HepG2 (cell line): ENCODE results near the gene RHEBL1. TPM values are rescaled to one million over a fixed set of nuclear protein-coding genes. Genes with fewer than 3 reads are reported as not detected.

ENCODE experiments used
- CHCHD3 ChIP-seq: sonication (generic); formaldehyde crosslinking; IDR thresholded peaks from 2 replicates; pipeline ENCODE4 v1.8.0; 2022; ENCODE audit warnings: mild to moderate bottlenecking, missing genetic modification reagents, moderate library complexity
- CSRNP2 ChIP-seq: sonication (generic); formaldehyde crosslinking; conservative IDR thresholded peaks from 2 replicates; pipeline ENCODE4 v1.8.0; 2022; ENCODE audit warnings: low read depth, missing genetic modification reagents
- EEA1 ChIP-seq: sonication (generic); formaldehyde crosslinking; IDR thresholded peaks from 2 replicates; pipeline ENCODE4 v1.5.1; 2020; ENCODE audit warnings: mild to moderate bottlenecking, missing genetic modification reagents, borderline replicate concordance
- FOSL1 ChIP-seq: sonication (generic); formaldehyde crosslinking; IDR thresholded peaks from 2 replicates; pipeline ENCODE4 v1.9.0; 2021; ENCODE audit warnings: missing genetic modification reagents, borderline replicate concordance
- KIAA2018 ChIP-seq: sonication (generic); formaldehyde crosslinking; IDR thresholded peaks from 2 replicates; pipeline ENCODE4 v1.5.0; 2020; ENCODE audit warnings: mild to moderate bottlenecking, missing genetic modification reagents, borderline replicate concordance
- PHF21A ChIP-seq: sonication (generic); formaldehyde crosslinking; IDR thresholded peaks from 2 replicates; pipeline ENCODE4 v1.5.0; 2020; ENCODE audit warnings: mild to moderate bottlenecking, missing genetic modification reagents
- SNAI1 ChIP-seq: sonication (generic); formaldehyde crosslinking; IDR thresholded peaks from 2 replicates; pipeline ENCODE4 v1.5.0; 2020; ENCODE audit warnings: mild to moderate bottlenecking, missing genetic modification reagents, borderline replicate concordance
- SPEN ChIP-seq: sonication (generic); formaldehyde crosslinking; IDR thresholded peaks from 2 replicates; pipeline ENCODE4 v1.5.1; 2020; ENCODE audit warnings: low read depth, mild to moderate bottlenecking, missing genetic modification reagents
- ZMYM4 ChIP-seq: sonication (generic); formaldehyde crosslinking; IDR thresholded peaks from 2 replicates; pipeline ENCODE4 v1.8.1; 2023; ENCODE audit warnings: mild to moderate bottlenecking, missing genetic modification reagents
- ZNF746 ChIP-seq: sonication (generic); formaldehyde crosslinking; IDR thresholded peaks from 2 replicates; pipeline ENCODE4 v1.8.0; 2022; ENCODE audit warnings: mild to moderate bottlenecking, missing genetic modification reagents
- ZNF75D ChIP-seq: sonication (generic); formaldehyde crosslinking; IDR thresholded peaks from 2 replicates; pipeline ENCODE4 v1.8.1; 2023; ENCODE audit warnings: missing genetic modification reagents, mild to moderate bottlenecking, borderline replicate concordance
- ZNF768 ChIP-seq: sonication (generic); formaldehyde crosslinking; IDR thresholded peaks from 2 replicates; pipeline ENCODE4 v1.4.0; 2020; ENCODE audit warnings: missing genetic modification reagents
- ZNF772 ChIP-seq: sonication (generic); formaldehyde crosslinking; IDR thresholded peaks from 2 replicates; pipeline ENCODE4 v1.5.0; 2020; ENCODE audit warnings: mild to moderate bottlenecking, missing genetic modification reagents
- ZSCAN30 ChIP-seq: sonication (generic); formaldehyde crosslinking; IDR thresholded peaks from 2 replicates; pipeline ENCODE4 v1.5.0; 2020; ENCODE audit warnings: mild to moderate bottlenecking, missing genetic modification reagents
- polyA plus RNA-seq, 8 experiments: library from polyadenylated mRNA; depleted of rRNA in 3 of 8; stranded (reverse) in 7 of 8; unstranded in 1 of 8; fragments of >200 nt; fragmentation: Illumina TruSeq in 4 of 8; extraction: Trizol in 4 of 8; gene quantifications; 2 replicates each; pipeline versions ENCODE4 v1.2.1 to v1.2.3, GENCODE V29; 2011 to 2016; ENCODE audit warnings: low read depth in 4 of 8, missing spikeins in 1 of 8, mixed read lengths in 1 of 8; ENCODE audit not compliant: insufficient read depth in 1 of 8
- total RNA-seq, 5 experiments: library from RNA; depleted of rRNA; stranded (reverse); fragments of >200 nt; fragmentation: Illumina TruSeq; extraction: Trizol; gene quantifications; 2 replicates each; pipeline ENCODE4 v1.2.3, GENCODE V29; 2016; ENCODE audit warnings: low read depth in 1 of 5

The RHEBL1 gene
- total and polyA plus RNA-seq, 2 of the 13 experiments (the other 11 are each of a cell fraction or from before 2014, with no cell fraction given), result 1.4 to 2.5 TPM

- TF ChIP-seq FOSL1 (CRISPR knock-in tag) (no peak; the same call in 1 of the 2 replicates), EEA1 (CRISPR knock-in tag) (0 out of 2 replicates have a peak, but pooled peaks have one; percentile 64), ZNF772 (CRISPR knock-in tag) (peak; percentile 94; the same call in 1 of the 2 replicates), ZNF746 (peak; percentile 84; the same call in 1 of the 2 replicates), PHF21A (CRISPR knock-in tag) (peak; percentile 86), CSRNP2 (CRISPR knock-in tag) (no peak; the same call in 1 of the 2 replicates), ZNF75D (CRISPR knock-in tag) (peak; percentile 82; the same call in 1 of the 2 replicates), KIAA2018 (CRISPR knock-in tag) (no peak), ZMYM4 (CRISPR knock-in tag) (peak; percentile 79), SPEN (CRISPR knock-in tag) (peak; percentile 97), SNAI1 (CRISPR knock-in tag) (0 out of 2 replicates have a peak, but pooled peaks have one; percentile 51), ZSCAN30 (CRISPR knock-in tag) (peak; percentile 74), ZNF768 (CRISPR knock-in tag) (peak; percentile 51; the same call in 1 of the 2 replicates), CHCHD3 (CRISPR knock-in tag) (no peak)
These were observed 9.3 kb downstream of the RHEBL1 start, which contains the start of gene KMT2D (continued) for GRCh38 chr12:49060237-49061156.
